SKM-1 (cell line): ENCODE measurements around the gene CCDC28B.
"Not testable (repeated sequence)": the region's sequence is repeated elsewhere in the genome, so short reads cannot be mapped to it uniquely, and the experiment has no call there.

Experiments
- DNase-seq: peaks from one replicate; lab custom pipeline; 2025; ENCODE audit not compliant: unreplicated experiment; lab: John Stamatoyannopoulos, UW

CCDC28B gene

GRCh38 chr1:32200226-32201010, at the start of gene CCDC28B:
Gene CCDC28B (plus strand): TSS chr1:32200595. CDS start chr1:32201936, 1,341 bp downstream.
- DNase-seq, result no peak

GRCh38 chr1:32150847-32151246, 49.5 kb upstream of the CCDC28B start:
- no peak for DNase-seq

GRCh38 chr1:32151319-32151787, 49.0 kb upstream of the CCDC28B start:
- DNase-seq, result no peak

- DNase-seq, result no peak
Measured at GRCh38 chr1:32159189-32159588, 41.2 kb upstream of the CCDC28B start.

GRCh38 chr1:32163405-32163804, 37.0 kb upstream of the CCDC28B start:
- DNase-seq, result no peak

GRCh38 chr1:32165633-32166032, 34.8 kb upstream of the CCDC28B start:
- DNase-seq, result not testable (repeated sequence)

GRCh38 chr1:32170991-32171390, 29.4 kb upstream of the CCDC28B start:
- DNase-seq, result no peak

GRCh38 chr1:32172621-32173245, 27.7 kb upstream of the CCDC28B start:
- no peak for DNase-seq

- DNase-seq, result peak; percentile 19
Measured at GRCh38 chr1:32178380-32179192, 21.8 kb upstream of the CCDC28B start.

GRCh38 chr1:32179193-32179442, 21.3 kb upstream of the CCDC28B start:
- no peak for DNase-seq

GRCh38 chr1:32179443-32180185, 20.8 kb upstream of the CCDC28B start, which contains the start of gene TXLNA:
Gene TXLNA (plus strand): TSS chr1:32179675. CDS start chr1:32180346, 671 bp downstream.
- peak; percentile 79 for DNase-seq

- DNase-seq, result no peak
Measured at GRCh38 chr1:32180186-32181060, 20.0 kb upstream of the CCDC28B start.

GRCh38 chr1:32181065-32181464, 19.3 kb upstream of the CCDC28B start:
- DNase-seq, result no peak

- no peak for DNase-seq
Measured at GRCh38 chr1:32181563-32181962, 18.8 kb upstream of the CCDC28B start.

- no peak for DNase-seq
Measured at GRCh38 chr1:32182060-32182459, 18.3 kb upstream of the CCDC28B start.

GRCh38 chr1:32184650-32185049, 15.7 kb upstream of the CCDC28B start:
- DNase-seq, result no peak

- no peak for DNase-seq
Measured at GRCh38 chr1:32186077-32186476, 14.3 kb upstream of the CCDC28B start.

- DNase-seq, result no peak
Measured at GRCh38 chr1:32186491-32186890, 13.9 kb upstream of the CCDC28B start.

- DNase-seq, result no peak
Measured at GRCh38 chr1:32187850-32188249, 12.5 kb upstream of the CCDC28B start.
